ENCODE data around the gene CDH13.

CDH13 gene

GRCh38 chr16:82874672-82875071, 247.9 kb downstream of the CDH13 start:
- no peak for TF ChIP-seq GATA2 (IDR thresholded peaks at IDR 0.05; ENCODE audit: low read depth, low read length)

- TF ChIP-seq GATA3 (IDR thresholded peaks at IDR 0.05; ENCODE audit: low read depth, low read length): no peak
- TF ChIP-seq GATA2 (IDR thresholded peaks at IDR 0.05; ENCODE audit: low read depth, low read length): no peak
Observed at GRCh38 chr16:82876951-82877350, 250.2 kb downstream of the CDH13 start.

GRCh38 chr16:82878466-82878865, 251.7 kb downstream of the CDH13 start:
- TF ChIP-seq GATA2 (IDR thresholded peaks at IDR 0.05; ENCODE audit: low read depth, low read length): no peak
- TF ChIP-seq GATA3 (IDR thresholded peaks at IDR 0.05; ENCODE audit: low read depth, low read length): no peak

GRCh38 chr16:82880346-82880745, 253.6 kb downstream of the CDH13 start:
- no peak for TF ChIP-seq GATA2 (IDR thresholded peaks at IDR 0.05; ENCODE audit: low read depth, low read length)
- TF ChIP-seq GATA3 (IDR thresholded peaks at IDR 0.05; ENCODE audit: low read depth, low read length): no peak

GRCh38 chr16:82881516-82881915, 254.7 kb downstream of the CDH13 start:
- TF ChIP-seq GATA3 (IDR thresholded peaks at IDR 0.05; ENCODE audit: low read depth, low read length) (no peak), GATA2 (IDR thresholded peaks at IDR 0.05; ENCODE audit: low read depth, low read length) (no peak)

GRCh38 chr16:82882226-82882625, 255.5 kb downstream of the CDH13 start:
- TF ChIP-seq GATA2 (IDR thresholded peaks at IDR 0.05; ENCODE audit: low read depth, low read length) (no peak), GATA3 (IDR thresholded peaks at IDR 0.05; ENCODE audit: low read depth, low read length) (no peak)

GRCh38 chr16:82882982-82883835, 256.4 kb downstream of the CDH13 start:
- no peak for TF ChIP-seq GATA3 (IDR thresholded peaks at IDR 0.05; ENCODE audit: low read depth, low read length)
- TF ChIP-seq GATA2 (IDR thresholded peaks at IDR 0.05; ENCODE audit: low read depth, low read length): no peak

- no peak for TF ChIP-seq GATA2 (IDR thresholded peaks at IDR 0.05; ENCODE audit: low read depth, low read length)
- TF ChIP-seq GATA3 (IDR thresholded peaks at IDR 0.05; ENCODE audit: low read depth, low read length): no peak
Observed at GRCh38 chr16:82884320-82884898, 257.6 kb downstream of the CDH13 start.

- TF ChIP-seq GATA2 (IDR thresholded peaks at IDR 0.05; ENCODE audit: low read depth, low read length) (no peak), GATA3 (IDR thresholded peaks at IDR 0.05; ENCODE audit: low read depth, low read length) (no peak)
Observed at GRCh38 chr16:82886146-82886545, 259.4 kb downstream of the CDH13 start.

GRCh38 chr16:82888591-82889001, 261.8 kb downstream of the CDH13 start:
- TF ChIP-seq GATA2 (IDR thresholded peaks at IDR 0.05; ENCODE audit: low read depth, low read length) (no peak), GATA3 (IDR thresholded peaks at IDR 0.05; ENCODE audit: low read depth, low read length) (no peak)

- no peak for TF ChIP-seq GATA2 (IDR thresholded peaks at IDR 0.05; ENCODE audit: low read depth, low read length)
- TF ChIP-seq GATA3 (IDR thresholded peaks at IDR 0.05; ENCODE audit: low read depth, low read length): no peak
Observed at GRCh38 chr16:82891424-82891823, 264.7 kb downstream of the CDH13 start.

GRCh38 chr16:82891918-82892317, 265.1 kb downstream of the CDH13 start:
- TF ChIP-seq GATA3 (IDR thresholded peaks at IDR 0.05; ENCODE audit: low read depth, low read length): no peak
- no peak for TF ChIP-seq GATA2 (IDR thresholded peaks at IDR 0.05; ENCODE audit: low read depth, low read length)

GRCh38 chr16:82892324-82892723, 265.6 kb downstream of the CDH13 start:
- TF ChIP-seq GATA3 (IDR thresholded peaks at IDR 0.05; ENCODE audit: low read depth, low read length): no peak
- no peak for TF ChIP-seq GATA2 (IDR thresholded peaks at IDR 0.05; ENCODE audit: low read depth, low read length)

- no peak for TF ChIP-seq GATA3 (IDR thresholded peaks at IDR 0.05; ENCODE audit: low read depth, low read length)
- TF ChIP-seq GATA2 (IDR thresholded peaks at IDR 0.05; ENCODE audit: low read depth, low read length): no peak
Observed at GRCh38 chr16:82895843-82896242, 269.1 kb downstream of the CDH13 start.

GRCh38 chr16:82899006-82899405, 272.2 kb downstream of the CDH13 start:
- TF ChIP-seq GATA2 (IDR thresholded peaks at IDR 0.05; ENCODE audit: low read depth, low read length) (no peak), GATA3 (IDR thresholded peaks at IDR 0.05; ENCODE audit: low read depth, low read length) (no peak)

Measured in SH-SY5Y (cell line).